AG08395 (cell line): ENCODE data around the gene FARSA.
"Not testable (repeated sequence)": the region's sequence is repeated elsewhere in the genome, so short reads cannot be mapped to it uniquely, and the experiment has no call there.

ENCODE experiments used
- DNase-seq: peaks from one replicate; pipeline ENCODE4 v3.0.0; 2012; ENCODE audit warnings: mixed read lengths, low spot score

The FARSA gene

GRCh38 chr19:12953799-12954611 lies 20.5 kb upstream of the FARSA start:
- DNase-seq: no peak

GRCh38 chr19:12953138-12953798 lies 19.8 kb upstream of the FARSA start:
- DNase-seq: peak; percentile 21

GRCh38 chr19:12952488-12953137 lies 19.1 kb upstream of the FARSA start:
- DNase-seq: peak; percentile 80

- DNase-seq: not testable (repeated sequence)
These were observed 18.5 kb upstream of the FARSA start for GRCh38 chr19:12952050-12952449.

GRCh38 chr19:12949363-12950283 lies 16.1 kb upstream of the FARSA start:
- no peak for DNase-seq

GRCh38 chr19:12948612-12949362 lies 15.3 kb upstream of the FARSA start:
- no peak for DNase-seq

- no peak for DNase-seq
These were observed 14.4 kb upstream of the FARSA start for GRCh38 chr19:12947702-12948611.

GRCh38 chr19:12946731-12947496 lies 13.4 kb upstream of the FARSA start:
- DNase-seq: no peak

GRCh38 chr19:12946092-12946721 lies 12.7 kb upstream of the FARSA start:
- peak; percentile 81 for DNase-seq

GRCh38 chr19:12945479-12946091 lies 12.1 kb upstream of the FARSA start, which contains the start of gene RAD23A:
Gene RAD23A (plus strand): TSS chr19:12945862. CDS start chr19:12945949, 87 bp downstream.
- DNase-seq: peak; percentile 97

GRCh38 chr19:12944104-12944674 lies 10.7 kb upstream of the FARSA start:
- DNase-seq: no peak

- no peak for DNase-seq
These were observed 10.0 kb upstream of the FARSA start for GRCh38 chr19:12943437-12944044.

GRCh38 chr19:12940897-12941296 lies 7.4 kb upstream of the FARSA start:
- no peak for DNase-seq

GRCh38 chr19:12939975-12940423 lies 6.5 kb upstream of the FARSA start:
- DNase-seq: no peak

- DNase-seq: peak; percentile 17
These were observed 5.5 kb upstream of the FARSA start for GRCh38 chr19:12938779-12939601.
